ENCODE measurements around the gene PAX7. TPM values are rescaled to one million over a fixed set of nuclear protein-coding genes. Genes with fewer than 3 reads are reported as not detected.

Gene PAX7
- total RNA-seq, 1 donor from 2014 or later, result 1.4 TPM

DNA sequence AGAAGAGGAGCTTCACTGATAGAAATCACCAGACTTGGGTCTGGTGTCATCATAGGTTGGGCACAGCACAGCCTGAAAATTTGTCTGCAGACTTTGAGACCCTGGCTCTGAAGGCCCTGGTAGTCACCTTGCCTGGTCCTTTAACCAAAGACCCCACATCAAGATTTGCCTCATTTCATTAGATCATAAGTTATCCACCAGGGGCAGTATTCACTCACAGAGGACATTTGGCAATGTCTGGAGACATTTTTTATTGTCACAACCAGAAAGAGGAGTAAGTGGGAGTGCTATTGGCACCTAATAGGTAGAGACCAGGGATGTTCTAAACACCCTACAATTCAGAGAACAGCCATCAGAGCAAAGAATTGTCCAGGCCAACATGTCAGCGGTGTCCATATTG is 22.1 kb upstream of the PAX7 start:
- Mint-ChIP-seq H3K27me3 (ENCODE audit: unreplicated experiment) (peaks cover 9% of the 10 kb centered on the region), H3K9me3 (ENCODE audit: unreplicated experiment) (no peaks in the 10 kb centered on the region), H3K27ac (ENCODE audit: unreplicated experiment) (no peak overlapping the region), H3K4me3 (ENCODE audit: unreplicated experiment) (no peak overlapping the region), H3K4me1 (ENCODE audit: unreplicated experiment) (no peaks in the 10 kb centered on the region), H3K36me3 (ENCODE audit: low read depth, unreplicated experiment) (no peaks in the 10 kb centered on the region)
- no peak for DNase-seq (ENCODE audit: low spot score)
- TF ChIP-seq CTCF (IDR thresholded peaks at IDR 0.05; ENCODE audit: unreplicated experiment), result peak; percentile 29

- Mint-ChIP-seq H3K36me3 (ENCODE audit: low read depth, unreplicated experiment) (no peaks in the 10 kb centered on the region), H3K27me3 (ENCODE audit: unreplicated experiment) (peaks cover 9% of the 10 kb centered on the region), H3K27ac (ENCODE audit: unreplicated experiment) (no peak overlapping the region), H3K4me1 (ENCODE audit: unreplicated experiment) (no peaks in the 10 kb centered on the region), H3K9me3 (ENCODE audit: unreplicated experiment) (no peaks in the 10 kb centered on the region), H3K4me3 (ENCODE audit: unreplicated experiment) (no peak overlapping the region)
- TF ChIP-seq CTCF (IDR thresholded peaks at IDR 0.05; ENCODE audit: unreplicated experiment), result no peak
- DNase-seq (ENCODE audit: low spot score), result no peak
These were observed 19.3 kb upstream of the PAX7 start for GRCh38 chr1:18611311-18611710.

- Mint-ChIP-seq H3K27ac (ENCODE audit: unreplicated experiment) (no peak overlapping the region), H3K27me3 (ENCODE audit: unreplicated experiment) (peaks cover 9% of the 10 kb centered on the region), H3K36me3 (ENCODE audit: low read depth, unreplicated experiment) (no peaks in the 10 kb centered on the region), H3K9me3 (ENCODE audit: unreplicated experiment) (no peaks in the 10 kb centered on the region), H3K4me1 (ENCODE audit: unreplicated experiment) (no peaks in the 10 kb centered on the region), H3K4me3 (ENCODE audit: unreplicated experiment) (no peak overlapping the region)
- TF ChIP-seq CTCF (IDR thresholded peaks at IDR 0.05; ENCODE audit: unreplicated experiment), result no peak
- no peak for DNase-seq (ENCODE audit: low spot score)
These were observed 18.6 kb upstream of the PAX7 start for GRCh38 chr1:18612073-18612472.

- no peak for TF ChIP-seq CTCF (IDR thresholded peaks at IDR 0.05; ENCODE audit: unreplicated experiment)
- no peaks in the 10 kb centered on the region for H3K27me3 Mint-ChIP-seq (ENCODE audit: unreplicated experiment)
- no peaks in the 10 kb centered on the region for H3K4me1 Mint-ChIP-seq (ENCODE audit: unreplicated experiment)
- H3K36me3 Mint-ChIP-seq (ENCODE audit: low read depth, unreplicated experiment), result no peaks in the 10 kb centered on the region
- no peak overlapping the region for H3K4me3 Mint-ChIP-seq (ENCODE audit: unreplicated experiment)
- H3K27ac Mint-ChIP-seq (ENCODE audit: unreplicated experiment), result no peak overlapping the region
- no peaks in the 10 kb centered on the region for H3K9me3 Mint-ChIP-seq (ENCODE audit: unreplicated experiment)
- no peak for DNase-seq (ENCODE audit: low spot score)
These were observed 16.4 kb upstream of the PAX7 start for GRCh38 chr1:18614069-18614735.

GRCh38 chr1:18618546-18619466 is 11.8 kb upstream of the PAX7 start:
- TF ChIP-seq CTCF (IDR thresholded peaks at IDR 0.05; ENCODE audit: unreplicated experiment), result no peak
- Mint-ChIP-seq H3K4me3 (ENCODE audit: unreplicated experiment) (no peak overlapping the region), H3K9me3 (ENCODE audit: unreplicated experiment) (no peaks in the 10 kb centered on the region), H3K27me3 (ENCODE audit: unreplicated experiment) (peaks cover 3% of the 10 kb centered on the region), H3K4me1 (ENCODE audit: unreplicated experiment) (no peaks in the 10 kb centered on the region), H3K36me3 (ENCODE audit: low read depth, unreplicated experiment) (no peaks in the 10 kb centered on the region), H3K27ac (ENCODE audit: unreplicated experiment) (no peak overlapping the region)
- no peak for DNase-seq (ENCODE audit: low spot score)
